ENCODE measurements around the gene CBX5. TPM values are rescaled to one million over a fixed set of nuclear protein-coding genes. Genes with fewer than 3 reads are reported as not detected.
A peak's percentile ranks its signal among the peaks of the same experiment; 100 is the strongest.

Gene CBX5
- total and polyA plus RNA-seq, 9 of the 15 experiments (the other 6 are each of a cell fraction or from before 2014, with no cell fraction given) = 32.6 to 102 (median 59.2) TPM

- TF ChIP-seq MLLT1 (IDR thresholded peaks at IDR 0.05) (peak in 1 of 2 experiments; percentile 12; a peak in 1 of 4 replicates), ZNF395 (CRISPR knock-in tag; IDR thresholded peaks at IDR 0.05) (0 out of 2 replicates have a peak, but pooled peaks have one; percentile 2), SAP30 (IDR thresholded peaks at IDR 0.05; ENCODE audit: borderline replicate concordance, insufficient read depth, low read depth, low read length, poor library complexity, severe bottlenecking) (peak; percentile 1), PCBP2 (IDR thresholded peaks at IDR 0.05; ENCODE audit: low read depth, low read length, poor library complexity, severe bottlenecking) (no peak), KAT7 (CRISPR knock-in tag; IDR thresholded peaks at IDR 0.05; ENCODE audit: borderline replicate concordance) (0 out of 2 replicates have a peak, but pooled peaks have one; percentile 5), NFXL1 (CRISPR knock-in tag; IDR thresholded peaks at IDR 0.05) (no peak), LARP7 (IDR thresholded peaks at IDR 0.05) (0 out of 2 replicates have a peak, but pooled peaks have one; percentile 15), PKNOX1 (IDR thresholded peaks at IDR 0.05) (0 out of 2 replicates have a peak, but pooled peaks have one; percentile 14), CC2D1A (IDR thresholded peaks at IDR 0.05) (no peak), ZNF384 (IDR thresholded peaks at IDR 0.05; ENCODE audit: low read depth, low read length) (peak; percentile 33; the same call in 1 of the 2 replicates), SMAD1 (IDR thresholded peaks at IDR 0.05; ENCODE audit: low read depth, low read length, partially characterized antibody) (no peak), MECOM (CRISPR knock-in tag; IDR thresholded peaks at IDR 0.05) (no peak), ZNF311 (CRISPR knock-in tag; IDR thresholded peaks at IDR 0.05) (0 out of 2 replicates have a peak, but pooled peaks have one; percentile 22), FOXP1 (CRISPR knock-in tag; IDR thresholded peaks at IDR 0.05) (no peak)
These were observed 21.6 kb upstream of the CBX5 start (continued) for GRCh38 chr12:54301428-54302048.
